SU-DHL-6 (cell line): ENCODE measurements around the gene SCO2.

Source experiments
- H2AFZ ChIP-seq: fragments of 200-600 bp; sonication (generic); 2 replicates; pipeline ENCODE4 v1.6.1; 2014; ENCODE audit warnings: low read depth, mild to moderate bottlenecking, moderate library complexity, mixed read lengths, antibody characterized with exemption, low read length; ENCODE audit not compliant: severe bottlenecking
- H3F3A ChIP-seq: fragments of 200-600 bp; shearing (Covaris generic); 2 replicates; pipeline ENCODE4 v1.6.0; 2016; ENCODE audit warnings: antibody characterized with exemption, mild to moderate bottlenecking; ENCODE audit not compliant: insufficient read depth
- H3K27ac ChIP-seq: fragments of 200-600 bp; sonication (generic); 2 replicates; pipeline ENCODE4 v1.5.1; 2016; ENCODE audit warnings: low read depth, mild to moderate bottlenecking, low read length, moderate library complexity, mixed read lengths
- H3K27me3 ChIP-seq: fragments of 200-600 bp; sonication (generic), shearing (Covaris generic); 2 replicates; pipeline ENCODE4 v1.6.0; 2014; ENCODE audit warnings: mild to moderate bottlenecking, low read length
- H3K36me3 ChIP-seq: fragments of 200-600 bp; sonication (generic); 2 replicates; pipeline ENCODE4 v1.6.1; 2014; ENCODE audit warnings: mild to moderate bottlenecking, low read length, mixed read lengths
- H3K4me2 ChIP-seq: fragments of 300-600, 200-600 bp; shearing (Covaris generic), sonication (generic); 2 replicates; pipeline ENCODE4 v1.6.0; 2014; ENCODE audit warnings: low read length, low read depth, mild to moderate bottlenecking; ENCODE audit not compliant: poor library complexity, severe bottlenecking
- H3K4me3 ChIP-seq: fragments of 200-600 bp; sonication (generic); 2 replicates; pipeline ENCODE4 v1.5.1; 2014; ENCODE audit warnings: antibody characterized with exemption, low read length, mild to moderate bottlenecking, mixed read lengths; ENCODE audit not compliant: insufficient read depth, poor library complexity, severe bottlenecking
- H3K79me2 ChIP-seq: fragments of 200-600 bp; sonication (generic); 2 replicates; pipeline ENCODE4 v1.6.1; 2014; ENCODE audit warnings: mild to moderate bottlenecking, low read length, moderate library complexity; ENCODE audit not compliant: insufficient read depth
- H3K9ac ChIP-seq: fragments of 200-600 bp; sonication (generic); 2 replicates; pipeline ENCODE4 v1.7.0; 2014; ENCODE audit warnings: mild to moderate bottlenecking, low read length
- H3K9me2 ChIP-seq: fragments of 200-600 bp; sonication (generic); replicated peaks from 2 replicates; pipeline ENCODE4 v1.6.1; 2014; ENCODE audit warnings: low read length; ENCODE audit not compliant: insufficient read depth
- H3K9me3 ChIP-seq: fragments of 200-600 bp; sonication (generic); 2 replicates; pipeline ENCODE4 v1.6.1; 2014; ENCODE audit warnings: low read length, mixed read lengths; ENCODE audit not compliant: insufficient read depth
- H4K20me1 ChIP-seq: fragments of 200-600 bp; sonication (generic); 2 replicates; pipeline ENCODE4 v1.6.1; 2014; ENCODE audit warnings: low read depth, mild to moderate bottlenecking, antibody characterized with exemption, low read length, moderate library complexity, mixed read lengths
- EZH2phosphoT487 ChIP-seq: fragments of 200-600 bp; sonication (generic), shearing (Covaris generic); conservative IDR thresholded peaks from 2 replicates; pipeline ENCODE4 v1.6.1; 2018; ENCODE audit warnings: mild to moderate bottlenecking, antibody characterized with exemption, low read length, moderate library complexity, mixed read lengths
- TF ChIP-seq, protein P1 (sequence below): fragments of 200-600 bp; sonication (generic); IDR thresholded peaks from one replicate; pipeline ENCODE4 v1.5.1; 2017; ENCODE audit warnings: antibody characterized with exemption, mild to moderate bottlenecking, low read length, moderate library complexity; ENCODE audit not compliant: insufficient read depth, poor library complexity, severe bottlenecking

Gene SCO2

GRCh38 chr22:50569896-50570535, 44.6 kb upstream of the SCO2 start:
- Histone ChIP-seq H3F3A (peaks cover 3% of the 10 kb centered on the region; the same call in 1 of the 2 replicates), H3K4me2 (no peak overlapping the region), H3K9me2 (no peaks in the 10 kb centered on the region), H4K20me1 (no peaks in the 10 kb centered on the region), H3K9ac (no peak overlapping the region), H2AFZ (no peak overlapping the region), H3K4me3 (no peak overlapping the region), H3K79me2 (no peaks in the 10 kb centered on the region), H3K36me3 (peaks cover 4% of the 10 kb centered on the region; the same call in 1 of the 2 replicates), H3K9me3 (no peaks in the 10 kb centered on the region), H3K27me3 (no peaks in the 10 kb centered on the region), H3K27ac (no peak overlapping the region)
- TF ChIP-seq, protein P1, sequence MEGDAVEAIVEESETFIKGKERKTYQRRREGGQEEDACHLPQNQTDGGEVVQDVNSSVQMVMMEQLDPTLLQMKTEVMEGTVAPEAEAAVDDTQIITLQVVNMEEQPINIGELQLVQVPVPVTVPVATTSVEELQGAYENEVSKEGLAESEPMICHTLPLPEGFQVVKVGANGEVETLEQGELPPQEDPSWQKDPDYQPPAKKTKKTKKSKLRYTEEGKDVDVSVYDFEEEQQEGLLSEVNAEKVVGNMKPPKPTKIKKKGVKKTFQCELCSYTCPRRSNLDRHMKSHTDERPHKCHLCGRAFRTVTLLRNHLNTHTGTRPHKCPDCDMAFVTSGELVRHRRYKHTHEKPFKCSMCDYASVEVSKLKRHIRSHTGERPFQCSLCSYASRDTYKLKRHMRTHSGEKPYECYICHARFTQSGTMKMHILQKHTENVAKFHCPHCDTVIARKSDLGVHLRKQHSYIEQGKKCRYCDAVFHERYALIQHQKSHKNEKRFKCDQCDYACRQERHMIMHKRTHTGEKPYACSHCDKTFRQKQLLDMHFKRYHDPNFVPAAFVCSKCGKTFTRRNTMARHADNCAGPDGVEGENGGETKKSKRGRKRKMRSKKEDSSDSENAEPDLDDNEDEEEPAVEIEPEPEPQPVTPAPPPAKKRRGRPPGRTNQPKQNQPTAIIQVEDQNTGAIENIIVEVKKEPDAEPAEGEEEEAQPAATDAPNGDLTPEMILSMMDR: no peak
- TF ChIP-seq EZH2phosphoT487: no peak

DNA sequence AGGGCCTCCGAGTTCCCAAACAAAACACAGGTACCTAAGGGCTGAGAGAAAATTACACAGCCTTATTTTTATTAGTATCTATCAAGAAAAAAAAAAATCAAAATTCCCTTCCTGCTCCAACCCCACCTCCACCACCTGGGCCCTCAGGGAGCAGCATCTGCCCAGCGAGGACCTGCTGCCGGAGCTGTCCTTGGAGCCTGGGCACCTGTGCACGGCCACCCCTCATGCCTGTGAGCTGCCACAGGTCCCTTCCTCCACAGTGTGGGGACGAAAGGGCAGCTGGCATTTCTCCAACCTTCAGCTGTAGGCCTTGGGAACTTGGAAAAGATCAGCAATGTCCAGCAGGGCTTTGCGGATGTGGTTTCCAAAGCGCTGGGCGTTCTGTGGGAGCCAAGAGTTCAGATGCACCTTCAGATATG, 43.7 kb upstream of the SCO2 start:
- TF ChIP-seq, protein P1: no peak
- TF ChIP-seq EZH2phosphoT487: no peak
- H3K36me3 ChIP-seq: peaks cover 4% of the 10 kb centered on the region; the same call in 1 of the 2 replicates
- no peaks in the 10 kb centered on the region for H3K9me2 ChIP-seq
- no peaks in the 10 kb centered on the region for H3K9me3 ChIP-seq
- H4K20me1 ChIP-seq: no peaks in the 10 kb centered on the region
- H2AFZ ChIP-seq: no peak overlapping the region
- H3K4me3 ChIP-seq: no peak overlapping the region
- no peaks in the 10 kb centered on the region for H3K27me3 ChIP-seq
- no peak overlapping the region for H3K4me2 ChIP-seq
- no peak overlapping the region for H3K9ac ChIP-seq
- H3K79me2 ChIP-seq: no peaks in the 10 kb centered on the region
- H3K27ac ChIP-seq: no peak overlapping the region
- peaks cover 3% of the 10 kb centered on the region; the same call in 1 of the 2 replicates for H3F3A ChIP-seq

DNA sequence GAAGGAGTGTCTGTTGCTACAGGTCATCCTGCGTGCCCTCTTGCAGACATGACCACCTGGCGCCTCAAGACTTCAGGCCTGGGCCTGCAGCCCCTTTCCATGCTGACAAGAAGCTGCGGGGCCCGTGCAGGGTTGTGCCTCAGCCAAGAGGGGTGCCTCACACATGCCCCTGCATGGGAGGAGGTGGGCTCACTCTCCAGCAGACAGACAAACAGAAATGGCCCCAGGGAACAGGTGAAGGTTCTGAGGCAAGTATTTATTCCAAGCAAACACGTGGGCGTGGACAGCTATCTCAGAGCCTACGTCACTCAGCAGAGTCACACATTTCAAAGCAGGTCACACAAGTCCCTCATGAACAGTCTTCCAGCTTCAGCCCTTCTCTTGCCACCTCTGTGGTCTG, 43.2 kb upstream of the SCO2 start:
- H3K36me3 ChIP-seq: peaks cover 4% of the 10 kb centered on the region; the same call in 1 of the 2 replicates
- no peaks in the 10 kb centered on the region for H3K79me2 ChIP-seq
- no peak overlapping the region for H2AFZ ChIP-seq
- no peak overlapping the region for H3K4me3 ChIP-seq
- H4K20me1 ChIP-seq: no peaks in the 10 kb centered on the region
- H3K9me3 ChIP-seq: no peaks in the 10 kb centered on the region
- no peaks in the 10 kb centered on the region for H3K9me2 ChIP-seq
- no peak overlapping the region for H3K9ac ChIP-seq
- H3F3A ChIP-seq: peaks cover 3% of the 10 kb centered on the region; the same call in 1 of the 2 replicates
- no peaks in the 10 kb centered on the region for H3K27me3 ChIP-seq
- H3K27ac ChIP-seq: no peak overlapping the region
- H3K4me2 ChIP-seq: no peak overlapping the region
- TF ChIP-seq, protein P1: no peak
- TF ChIP-seq EZH2phosphoT487: no peak
